Fibroblast of pulmonary artery (primary cell): ENCODE data around the gene FCN3.

ENCODE experiments used
- DNase-seq: peaks from one replicate; pipeline ENCODE4 v3.0.0-alpha.2; 2010; ENCODE audit warnings: low read depth
- H3K4me3 ChIP-seq: replicated peaks from 2 replicates; pipeline ENCODE4 v1.5.1; 2011; ENCODE audit warnings: low read depth, mild to moderate bottlenecking, control low read depth, low read length, moderate library complexity
- TF ChIP-seq, protein P1 (sequence below): IDR thresholded peaks from 2 replicates; pipeline ENCODE4 v1.5.1; 2011; ENCODE audit warnings: mild to moderate bottlenecking, control low read depth, low read length, inconsistent platforms; ENCODE audit errors: missing control alignments

Gene FCN3

DNA sequence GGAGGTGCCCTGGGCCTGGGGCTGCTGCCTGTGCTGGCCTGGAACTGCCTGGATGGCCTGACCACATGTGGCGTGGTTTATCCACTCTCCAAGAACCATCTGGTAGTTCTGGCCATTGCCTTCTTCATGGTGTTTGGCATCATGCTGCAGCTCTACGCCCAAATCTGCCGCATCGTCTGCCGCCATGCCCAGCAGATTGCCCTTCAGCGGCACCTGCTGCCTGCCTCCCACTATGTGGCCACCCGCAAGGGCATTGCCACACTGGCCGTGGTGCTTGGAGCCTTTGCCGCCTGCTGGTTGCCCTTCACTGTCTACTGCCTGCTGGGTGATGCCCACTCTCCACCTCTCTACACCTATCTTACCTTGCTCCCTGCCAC lies 19.6 kb upstream of the FCN3 start:
- TF ChIP-seq, protein P1, sequence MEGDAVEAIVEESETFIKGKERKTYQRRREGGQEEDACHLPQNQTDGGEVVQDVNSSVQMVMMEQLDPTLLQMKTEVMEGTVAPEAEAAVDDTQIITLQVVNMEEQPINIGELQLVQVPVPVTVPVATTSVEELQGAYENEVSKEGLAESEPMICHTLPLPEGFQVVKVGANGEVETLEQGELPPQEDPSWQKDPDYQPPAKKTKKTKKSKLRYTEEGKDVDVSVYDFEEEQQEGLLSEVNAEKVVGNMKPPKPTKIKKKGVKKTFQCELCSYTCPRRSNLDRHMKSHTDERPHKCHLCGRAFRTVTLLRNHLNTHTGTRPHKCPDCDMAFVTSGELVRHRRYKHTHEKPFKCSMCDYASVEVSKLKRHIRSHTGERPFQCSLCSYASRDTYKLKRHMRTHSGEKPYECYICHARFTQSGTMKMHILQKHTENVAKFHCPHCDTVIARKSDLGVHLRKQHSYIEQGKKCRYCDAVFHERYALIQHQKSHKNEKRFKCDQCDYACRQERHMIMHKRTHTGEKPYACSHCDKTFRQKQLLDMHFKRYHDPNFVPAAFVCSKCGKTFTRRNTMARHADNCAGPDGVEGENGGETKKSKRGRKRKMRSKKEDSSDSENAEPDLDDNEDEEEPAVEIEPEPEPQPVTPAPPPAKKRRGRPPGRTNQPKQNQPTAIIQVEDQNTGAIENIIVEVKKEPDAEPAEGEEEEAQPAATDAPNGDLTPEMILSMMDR, result no peak
- no peak overlapping the region for H3K4me3 ChIP-seq
- DNase-seq, result no peak

DNA sequence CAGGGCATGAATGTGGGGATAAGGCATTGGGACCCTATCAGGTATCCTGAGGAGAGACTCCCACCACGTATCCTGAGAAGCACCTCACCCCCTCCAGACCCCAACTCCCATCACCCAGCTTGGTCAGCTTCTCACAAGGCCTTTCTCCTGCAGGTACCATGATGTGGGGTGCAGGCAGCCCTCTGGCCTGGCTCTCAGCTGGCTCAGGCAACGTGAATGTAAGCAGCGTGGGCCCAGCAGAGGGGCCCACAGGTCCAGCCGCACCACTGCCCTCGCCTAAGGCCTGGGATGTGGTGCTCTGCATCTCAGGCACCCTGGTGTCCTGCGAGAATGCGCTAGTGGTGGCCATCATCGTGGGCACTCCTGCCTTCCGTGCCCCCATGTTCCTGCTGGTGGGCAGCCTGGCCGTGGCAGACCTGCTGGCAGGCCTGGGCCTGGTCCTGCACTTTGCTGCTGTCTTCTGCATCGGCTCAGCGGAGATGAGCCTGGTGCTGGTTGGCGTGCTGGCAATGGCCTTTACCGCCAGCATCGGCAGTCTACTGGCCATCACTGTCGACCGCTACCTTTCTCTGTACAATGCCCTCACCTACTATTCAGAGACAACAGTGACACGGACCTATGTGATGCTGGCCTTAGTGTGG lies 19.1 kb upstream of the FCN3 start:
- no peak overlapping the region for H3K4me3 ChIP-seq
- TF ChIP-seq, protein P1, result no peak
- no peak for DNase-seq

DNA sequence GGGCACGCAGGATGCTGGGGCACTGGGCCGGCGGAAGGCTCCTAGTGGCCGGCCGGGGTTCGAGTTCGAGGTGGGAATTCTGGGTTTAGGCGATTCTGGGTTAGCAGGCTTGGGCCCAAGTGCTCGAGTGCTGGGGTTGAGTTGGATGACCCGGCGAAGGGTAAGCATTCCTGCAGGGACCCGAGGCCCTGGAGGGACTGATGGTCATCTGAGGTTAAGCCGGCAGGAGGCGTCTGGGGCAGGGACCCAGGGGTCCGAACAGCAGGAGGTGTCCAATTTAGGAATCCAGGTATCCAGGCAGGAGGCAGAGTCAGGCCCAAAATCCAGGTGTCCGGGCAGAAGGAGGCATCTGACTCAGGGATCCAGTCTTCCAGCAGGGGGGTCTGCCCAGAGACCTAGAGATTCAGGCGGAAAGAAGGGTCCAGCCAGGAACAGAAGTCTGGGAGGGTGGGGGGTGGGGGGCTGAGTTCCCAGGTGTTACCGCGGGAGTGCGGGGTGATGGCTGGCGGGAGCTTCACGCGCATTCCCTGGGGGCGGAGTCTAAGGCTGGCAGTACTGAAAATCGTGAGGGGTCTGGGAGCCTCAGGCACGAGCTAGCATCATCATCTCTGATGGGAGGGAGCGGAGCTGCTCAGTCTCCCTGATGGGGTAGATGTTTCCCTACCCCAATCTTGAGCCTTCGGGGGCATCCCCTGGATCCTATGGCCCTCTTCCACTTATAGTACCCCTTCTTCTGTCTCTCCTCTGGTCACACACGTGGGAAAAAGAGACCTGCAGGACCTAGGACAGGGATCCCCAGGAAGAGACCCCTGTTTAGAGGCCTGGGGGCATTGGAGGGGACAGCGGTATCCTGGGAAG lies 18.4 kb upstream of the FCN3 start:
- H3K4me3 ChIP-seq, result peak overlapping the region; percentile 66
- TF ChIP-seq, protein P1, result peak; percentile 28
- no peak for DNase-seq

DNA sequence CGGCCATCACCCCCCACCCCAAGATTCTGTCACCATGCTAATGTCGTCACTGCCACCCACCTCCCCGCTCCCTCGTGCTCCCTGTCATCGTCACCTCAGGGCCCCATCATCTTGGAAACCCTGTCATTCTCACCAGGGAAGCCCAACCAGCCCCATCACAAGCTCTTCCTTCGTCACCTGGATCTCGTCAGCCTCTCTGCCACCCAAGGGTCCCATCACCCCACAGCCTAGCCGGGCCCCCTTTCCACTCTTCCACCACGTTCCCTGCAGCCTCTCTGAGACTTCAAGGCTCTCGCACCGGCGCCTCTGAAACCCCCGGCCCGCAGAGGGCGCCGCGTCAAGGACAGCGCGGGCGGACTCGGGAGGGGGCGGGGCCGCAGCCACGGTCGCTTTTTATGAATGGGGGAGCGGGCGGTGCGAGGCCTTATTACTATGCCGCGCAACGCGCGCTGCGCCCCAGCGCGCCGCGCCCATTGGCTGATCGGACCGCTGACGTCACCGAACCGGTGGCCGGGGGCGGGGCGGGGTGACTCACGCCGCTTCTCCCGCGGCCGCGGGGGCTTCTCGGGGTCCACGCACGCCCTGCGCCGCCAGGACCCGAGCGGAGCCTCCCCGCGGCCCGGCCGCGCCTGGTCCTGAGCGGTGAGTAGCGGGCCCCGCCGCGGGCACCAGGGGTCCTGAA lies 17.6 kb upstream of the FCN3 start, which contains the start of gene GPR3:
Gene GPR3, plus strand, starts transcription at position 527 of the 682 bp plus-strand sequence. CDS start 1,177 bp downstream, outside the sequence.
- H3K4me3 ChIP-seq, result peak within 1 kb of the TSS; percentile 66
- DNase-seq, result peak; percentile 90
- TF ChIP-seq, protein P1, result peak; percentile 43

DNA sequence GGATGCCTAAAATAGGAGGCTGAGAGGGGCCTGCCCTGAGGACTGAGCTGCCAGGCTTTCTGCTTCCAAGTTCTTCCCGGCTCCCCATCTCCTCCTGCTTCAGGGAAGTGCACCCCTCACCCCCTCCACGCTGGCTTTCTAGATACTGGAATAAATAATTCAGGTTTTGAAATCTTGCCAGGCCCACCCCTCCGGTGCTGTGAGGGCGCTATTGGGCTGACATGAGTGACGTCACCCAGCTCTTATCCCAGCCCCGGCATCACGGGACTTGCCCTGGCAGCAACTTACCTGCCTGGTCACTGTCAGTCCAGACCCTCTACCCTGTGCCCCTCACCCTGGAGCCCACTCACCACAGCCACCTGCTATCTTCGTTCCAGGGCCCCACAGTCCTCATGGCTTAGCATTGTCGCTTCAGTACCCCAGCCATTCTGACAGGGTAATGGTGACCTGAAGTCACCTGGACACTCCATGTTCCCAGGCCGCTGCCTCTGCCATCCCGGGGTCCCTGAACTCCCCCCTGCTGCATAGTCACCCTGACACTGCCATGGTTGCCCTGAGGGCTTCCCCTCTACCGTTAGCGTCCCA lies 17.0 kb upstream of the FCN3 start:
- peak overlapping the region; percentile 49 for H3K4me3 ChIP-seq
- DNase-seq, result peak; percentile 59

More for the DNA sequence above, 17.0 kb upstream of the FCN3 start:
- TF ChIP-seq, protein P1, result peak; percentile 2
